ENCODE measurements around the gene FYB1.

DNA sequence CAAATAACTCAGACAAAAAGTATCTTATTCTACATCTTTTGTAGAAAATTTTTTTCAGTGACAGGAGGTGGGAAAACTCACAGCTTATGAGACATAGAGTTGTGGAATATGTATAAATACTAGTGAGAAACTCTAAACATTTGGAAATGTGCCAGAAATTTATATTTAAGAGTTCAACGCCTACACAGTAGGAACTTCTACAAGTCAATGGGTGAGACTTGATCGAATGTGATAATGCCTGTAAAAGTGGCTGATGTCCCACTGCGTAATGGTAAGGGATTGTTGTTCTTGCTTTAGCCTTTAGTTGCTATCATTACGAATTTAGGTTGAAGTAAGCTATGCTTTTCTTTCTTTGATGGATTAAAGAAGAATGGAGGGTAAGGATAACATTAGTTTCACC is 105.2 kb downstream of the FYB1 start:
- TF ChIP-seq RAD21 (IDR thresholded peaks at IDR 0.05; ENCODE audit: low read depth) (no peak), TAF1 (IDR thresholded peaks at IDR 0.05; ENCODE audit: low read depth) (no peak), CEBPB (IDR thresholded peaks at IDR 0.05) (no peak), FOXM1 (IDR thresholded peaks at IDR 0.05; ENCODE audit: borderline replicate concordance, low read depth) (no peak), NFIC (IDR thresholded peaks at IDR 0.05) (no peak), TEAD4 (IDR thresholded peaks at IDR 0.05) (no peak), EP300 (IDR thresholded peaks at IDR 0.05; ENCODE audit: borderline replicate concordance) (no peak), YY1 (IDR thresholded peaks at IDR 0.05; ENCODE audit: low read depth) (no peak), EGR1 (IDR thresholded peaks at IDR 0.05) (no peak), TCF12 (IDR thresholded peaks at IDR 0.05; ENCODE audit: low read depth) (no peak), ZBTB7A (IDR thresholded peaks at IDR 0.05; ENCODE audit: low read depth) (no peak), CREB1 (IDR thresholded peaks at IDR 0.05; ENCODE audit: low read depth) (no peak)
- TF ChIP-seq, protein P1, sequence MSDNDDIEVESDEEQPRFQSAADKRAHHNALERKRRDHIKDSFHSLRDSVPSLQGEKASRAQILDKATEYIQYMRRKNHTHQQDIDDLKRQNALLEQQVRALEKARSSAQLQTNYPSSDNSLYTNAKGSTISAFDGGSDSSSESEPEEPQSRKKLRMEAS (IDR thresholded peaks at IDR 0.05), result no peak
- TF ChIP-seq, protein P2, sequence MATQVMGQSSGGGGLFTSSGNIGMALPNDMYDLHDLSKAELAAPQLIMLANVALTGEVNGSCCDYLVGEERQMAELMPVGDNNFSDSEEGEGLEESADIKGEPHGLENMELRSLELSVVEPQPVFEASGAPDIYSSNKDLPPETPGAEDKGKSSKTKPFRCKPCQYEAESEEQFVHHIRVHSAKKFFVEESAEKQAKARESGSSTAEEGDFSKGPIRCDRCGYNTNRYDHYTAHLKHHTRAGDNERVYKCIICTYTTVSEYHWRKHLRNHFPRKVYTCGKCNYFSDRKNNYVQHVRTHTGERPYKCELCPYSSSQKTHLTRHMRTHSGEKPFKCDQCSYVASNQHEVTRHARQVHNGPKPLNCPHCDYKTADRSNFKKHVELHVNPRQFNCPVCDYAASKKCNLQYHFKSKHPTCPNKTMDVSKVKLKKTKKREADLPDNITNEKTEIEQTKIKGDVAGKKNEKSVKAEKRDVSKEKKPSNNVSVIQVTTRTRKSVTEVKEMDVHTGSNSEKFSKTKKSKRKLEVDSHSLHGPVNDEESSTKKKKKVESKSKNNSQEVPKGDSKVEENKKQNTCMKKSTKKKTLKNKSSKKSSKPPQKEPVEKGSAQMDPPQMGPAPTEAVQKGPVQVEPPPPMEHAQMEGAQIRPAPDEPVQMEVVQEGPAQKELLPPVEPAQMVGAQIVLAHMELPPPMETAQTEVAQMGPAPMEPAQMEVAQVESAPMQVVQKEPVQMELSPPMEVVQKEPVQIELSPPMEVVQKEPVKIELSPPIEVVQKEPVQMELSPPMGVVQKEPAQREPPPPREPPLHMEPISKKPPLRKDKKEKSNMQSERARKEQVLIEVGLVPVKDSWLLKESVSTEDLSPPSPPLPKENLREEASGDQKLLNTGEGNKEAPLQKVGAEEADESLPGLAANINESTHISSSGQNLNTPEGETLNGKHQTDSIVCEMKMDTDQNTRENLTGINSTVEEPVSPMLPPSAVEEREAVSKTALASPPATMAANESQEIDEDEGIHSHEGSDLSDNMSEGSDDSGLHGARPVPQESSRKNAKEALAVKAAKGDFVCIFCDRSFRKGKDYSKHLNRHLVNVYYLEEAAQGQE (IDR thresholded peaks at IDR 0.05; ENCODE audit: low read depth), result no peak

Measured in Ishikawa (cell line).